Fibroblast of the aortic adventitia (primary cell): ENCODE data around the gene UTP15. TPM values are rescaled to one million over a fixed set of nuclear protein-coding genes. Genes with fewer than 3 reads are reported as not detected.

Experiments used
- DNase-seq: peaks from one replicate; pipeline ENCODE4 v3.0.0-alpha.2; 2010; ENCODE audit warnings: low read depth
- H3K4me3 ChIP-seq: 2 replicates; pipeline ENCODE4 v1.5.1; 2011; ENCODE audit warnings: low read depth, mild to moderate bottlenecking, control low read depth, low read length, moderate library complexity
- CTCF ChIP-seq: IDR thresholded peaks from 2 replicates; pipeline ENCODE4 v1.5.1; 2011; ENCODE audit warnings: mild to moderate bottlenecking, low read length, control low read depth, inconsistent platforms; ENCODE audit not compliant: insufficient read depth
- total RNA-seq: library from RNA; depleted of rRNA; stranded (reverse); fragments of >200 nt; gene quantifications from 2 replicates; pipeline ENCODE4 v1.2.3, GENCODE V29; 2012; ENCODE audit warnings: low replicate concordance

Gene UTP15
- total RNA-seq, 1 donor: 33.2 TPM

GRCh38 chr5:73564018-73564417 lies 1.5 kb upstream of the UTP15 start:
- DNase-seq: peak; percentile 17

DNA sequence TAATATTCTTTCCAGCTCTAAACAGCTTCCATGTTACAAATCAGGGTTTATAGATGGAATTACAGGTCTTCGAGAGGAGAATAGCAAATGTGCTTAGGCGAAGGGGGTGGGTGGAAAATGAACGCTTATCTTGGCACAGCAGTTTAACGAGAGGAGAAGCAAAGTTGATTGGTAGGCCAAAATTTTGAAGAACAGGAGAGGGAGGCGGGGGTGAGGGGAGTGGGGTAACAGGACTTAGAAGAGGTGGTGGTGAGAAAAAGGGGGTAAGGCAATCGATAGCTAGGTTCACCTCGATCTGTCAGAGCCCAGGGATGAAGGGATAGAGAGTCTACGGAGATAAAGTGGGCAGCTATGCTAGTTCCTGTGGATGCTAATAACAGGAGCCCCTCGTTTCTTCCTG lies 868 bp upstream of the UTP15 start:
- DNase-seq: peak; percentile 30
- no peak for TF ChIP-seq CTCF
- H3K4me3 ChIP-seq: peak overlapping the region; percentile 74

More at GRCh38 chr5:73564018-73564417, 1.5 kb upstream of the UTP15 start:
- peak overlapping the region; percentile 74 for H3K4me3 ChIP-seq
- TF ChIP-seq CTCF: no peak

- no peak for TF ChIP-seq CTCF
- DNase-seq: no peak
- H3K4me3 ChIP-seq: peak overlapping the region; percentile 74
These were observed 515 bp downstream of the UTP15 start for GRCh38 chr5:73565969-73566547.

DNA sequence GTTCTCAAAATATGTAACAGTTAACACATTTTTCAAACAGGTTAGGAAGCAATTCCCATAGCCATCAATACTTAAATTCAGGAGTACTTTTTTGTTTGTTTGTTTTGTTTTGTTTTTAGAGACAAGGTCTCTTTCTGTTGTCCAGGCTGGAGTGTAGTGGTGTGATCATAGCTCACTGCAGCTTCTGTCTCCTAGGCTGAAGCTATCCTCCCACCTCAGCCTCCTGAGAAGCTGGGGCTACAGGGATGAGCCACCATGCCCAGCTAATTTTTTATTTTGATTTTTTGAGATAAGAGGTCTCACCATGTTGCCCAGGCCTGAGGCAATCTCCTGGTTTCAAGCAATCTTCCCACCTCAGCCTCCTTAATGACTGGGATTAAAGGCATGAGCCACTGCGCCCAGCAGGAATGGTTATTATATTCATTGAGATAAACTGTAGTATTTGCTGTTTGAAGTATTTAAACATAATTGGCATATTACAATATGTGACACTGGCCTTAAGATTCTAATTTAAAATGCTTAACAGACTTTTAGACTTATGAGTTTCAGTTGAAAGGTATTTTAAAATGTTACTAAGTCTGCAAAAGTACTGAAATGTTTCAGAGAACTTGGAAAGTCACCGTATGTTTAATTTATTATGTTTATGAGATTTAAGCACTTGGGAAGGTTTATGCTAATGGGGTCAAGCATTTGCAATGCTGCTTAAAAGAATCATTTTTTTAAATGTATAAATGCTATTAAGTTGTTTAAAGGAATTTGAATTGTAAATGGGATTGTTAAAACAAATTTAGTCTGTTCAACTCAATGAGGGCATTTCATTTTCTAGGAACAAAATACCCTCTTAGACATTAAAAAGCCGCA lies 17.0 kb downstream of the UTP15 start:
- no peak for DNase-seq
- no peak for TF ChIP-seq CTCF
- H3K4me3 ChIP-seq: no peak overlapping the region

DNA sequence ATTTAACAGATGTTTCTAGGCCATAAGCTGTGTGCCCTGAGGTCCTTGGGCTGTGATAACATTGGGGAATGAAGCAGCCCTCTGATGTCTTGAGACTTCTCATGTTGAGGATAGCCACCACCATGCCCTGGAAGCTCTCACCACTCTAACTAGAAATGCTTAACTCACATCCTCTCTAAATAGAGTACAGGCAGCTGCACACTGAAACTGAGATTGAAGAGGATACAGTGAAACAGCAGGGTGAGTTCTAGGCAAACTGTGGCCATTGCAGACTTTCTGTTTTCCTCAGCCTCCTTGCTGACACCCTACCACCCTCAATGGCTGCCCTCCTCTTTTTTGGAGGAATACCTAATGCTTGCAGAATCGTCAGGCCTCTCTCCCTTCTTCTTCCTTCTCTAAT lies 22.4 kb downstream of the UTP15 start:
- H3K4me3 ChIP-seq: no peak overlapping the region
- TF ChIP-seq CTCF: no peak
- no peak for DNase-seq

DNA sequence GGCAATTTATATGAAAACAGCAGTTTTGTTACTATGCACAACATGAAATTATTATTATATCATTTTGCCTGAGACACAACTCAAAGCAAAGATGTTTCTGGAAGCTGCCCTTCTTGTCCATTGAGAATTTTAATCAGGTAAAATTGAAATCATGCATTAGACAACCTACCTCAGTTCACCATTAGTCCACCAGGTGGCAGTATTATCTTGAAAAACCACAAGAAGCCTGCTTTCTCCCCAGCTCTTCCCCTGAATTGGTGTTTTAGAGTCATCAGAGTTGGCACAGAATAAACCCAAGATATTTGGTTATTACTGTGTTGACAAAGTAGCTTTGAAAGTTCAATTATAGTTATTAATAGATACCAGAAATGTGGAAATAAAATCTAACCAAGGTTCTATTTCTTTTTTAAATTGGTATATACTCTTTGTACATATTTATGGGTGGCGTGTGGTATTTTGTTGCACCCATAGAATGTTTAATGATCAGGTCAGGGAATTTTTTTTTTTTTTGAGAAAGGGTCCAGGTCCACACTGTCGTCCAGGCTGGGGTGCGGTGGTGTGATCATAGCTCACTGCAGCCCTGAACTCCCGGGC lies 25.7 kb downstream of the UTP15 start:
- peak; percentile 96 for DNase-seq
- peak; percentile 62 for TF ChIP-seq CTCF
- no peak overlapping the region for H3K4me3 ChIP-seq
